ENCODE results near the gene SMTNL2. TPM values are rescaled to one million over a fixed set of nuclear protein-coding genes. Genes with fewer than 3 reads are reported as not detected.
A peak's percentile ranks its signal among the peaks of the same experiment; 100 is the strongest.

Gene SMTNL2
- total and polyA plus RNA-seq, 2 experiments from 2014 or later: 41.5 to 106 TPM

DNA sequence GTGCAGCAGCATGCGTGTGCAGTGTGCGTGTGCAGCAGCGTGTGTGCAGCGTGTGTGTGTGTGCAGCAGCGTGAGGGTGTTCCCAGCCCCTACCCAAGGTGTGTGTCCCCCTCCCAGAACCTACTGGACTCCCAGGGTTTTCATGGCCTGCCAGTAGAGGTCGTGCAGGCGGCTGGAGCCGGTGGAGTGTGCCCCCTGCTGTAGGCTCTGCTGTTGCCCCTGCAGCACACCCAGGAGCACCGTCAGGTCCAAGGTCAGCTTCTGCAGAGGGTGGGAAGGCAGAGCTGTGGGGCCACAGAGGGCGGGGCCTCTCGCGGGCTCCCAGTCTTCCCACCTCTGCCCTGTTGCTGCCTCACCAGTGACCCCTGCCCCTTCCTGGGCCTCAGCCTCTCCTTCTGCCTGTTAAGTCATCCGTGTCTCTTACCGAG is 44.1 kb upstream of the SMTNL2 start:
- no peak overlapping the region for H3K4me3 ChIP-seq
- DNase-seq (ENCODE audit: low spot score): no peak
- 81% methylated on average over 14 of the region's 14 CpGs for WGBS (ENCODE audit: low lambda C conversion rate, missing lambda C conversion rate)
- no peaks in the 10 kb centered on the region for H3K79me2 ChIP-seq
- H3K36me3 ChIP-seq (replicated peaks; ENCODE audit: insufficient read depth, low read depth): no peaks in the 10 kb centered on the region
- H2AFZ ChIP-seq: no peak overlapping the region
- H3K27ac ChIP-seq: no peak overlapping the region
- no peaks in the 10 kb centered on the region for H4K20me1 ChIP-seq (ENCODE audit: insufficient read depth, poor library complexity, severe bottlenecking)
- no peaks in the 10 kb centered on the region for H3K9me2 ChIP-seq (replicated peaks; ENCODE audit: insufficient read depth)
- no peaks in the 10 kb centered on the region for H3K9me3 ChIP-seq (ENCODE audit: low read depth)
- peaks cover 10% of the 10 kb centered on the region for H3K4me1 ChIP-seq (ENCODE audit: insufficient read depth)
- TF ChIP-seq CTCF (IDR thresholded peaks at IDR 0.05; ENCODE audit: poor library complexity): peak; percentile 20
- TF ChIP-seq EZH2 (IDR thresholded peaks at IDR 0.05; ENCODE audit: borderline replicate concordance): no peak
- no peak overlapping the region for H3K4me2 ChIP-seq
- no peaks in the 10 kb centered on the region for H3K27me3 ChIP-seq

DNA sequence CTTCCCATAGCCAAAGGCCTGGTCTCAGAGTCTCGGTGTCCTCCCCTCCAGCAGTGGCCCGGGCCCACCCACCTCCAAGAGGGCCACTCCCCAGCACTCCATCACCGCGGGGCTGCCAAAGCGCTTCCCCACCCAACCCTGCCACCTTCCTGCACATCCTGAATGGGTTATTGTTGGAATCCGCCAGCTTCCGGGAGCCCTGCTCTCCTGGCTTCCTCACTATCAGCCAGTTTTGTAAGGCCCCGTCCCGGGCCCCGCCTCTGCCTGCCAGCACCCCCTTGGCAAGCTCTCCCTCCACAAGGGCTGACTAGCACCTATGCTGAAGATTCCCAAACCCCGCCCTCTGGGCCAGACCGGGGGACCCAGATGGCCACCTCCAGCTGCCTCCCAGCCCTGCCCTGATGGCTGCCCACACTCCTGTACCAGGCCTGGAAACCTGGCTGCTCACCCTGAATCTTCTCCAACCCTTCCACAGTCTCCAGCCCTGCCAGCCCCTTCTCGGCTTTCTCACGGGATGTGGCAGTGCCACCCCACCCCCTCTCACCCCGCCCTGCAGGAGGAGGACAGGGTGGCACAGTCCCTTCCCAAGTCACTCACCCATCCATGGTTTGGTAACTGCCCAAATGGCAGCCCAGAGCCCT is 43.5 kb upstream of the SMTNL2 start:
- H4K20me1 ChIP-seq (ENCODE audit: insufficient read depth, poor library complexity, severe bottlenecking): no peaks in the 10 kb centered on the region
- no peaks in the 10 kb centered on the region for H3K9me3 ChIP-seq (ENCODE audit: low read depth)
- WGBS (ENCODE audit: low lambda C conversion rate, missing lambda C conversion rate): 98% methylated on average over 12 of the region's 15 CpGs
- no peak for DNase-seq (ENCODE audit: low spot score)
- H3K4me3 ChIP-seq: no peak overlapping the region
- H3K36me3 ChIP-seq (replicated peaks; ENCODE audit: insufficient read depth, low read depth): no peaks in the 10 kb centered on the region
- H3K27ac ChIP-seq: no peak overlapping the region
- H3K9me2 ChIP-seq (replicated peaks; ENCODE audit: insufficient read depth): no peaks in the 10 kb centered on the region
- H3K4me1 ChIP-seq (ENCODE audit: insufficient read depth): peaks cover 10% of the 10 kb centered on the region
- H3K79me2 ChIP-seq: no peaks in the 10 kb centered on the region
- H3K4me2 ChIP-seq: no peak overlapping the region
- H2AFZ ChIP-seq: no peak overlapping the region
- no peaks in the 10 kb centered on the region for H3K27me3 ChIP-seq
- no peak for TF ChIP-seq CTCF (IDR thresholded peaks at IDR 0.05; ENCODE audit: poor library complexity)
- TF ChIP-seq EZH2phosphoT487 (IDR thresholded peaks at IDR 0.05; ENCODE audit: low read depth, severe bottlenecking, unreplicated experiment): no peak
- TF ChIP-seq EZH2 (IDR thresholded peaks at IDR 0.05; ENCODE audit: borderline replicate concordance): no peak

GRCh38 chr17:4541328-4542002 is 42.9 kb upstream of the SMTNL2 start:
- no peak overlapping the region for H3K27ac ChIP-seq
- TF ChIP-seq EZH2 (IDR thresholded peaks at IDR 0.05; ENCODE audit: borderline replicate concordance) (no peak), EZH2phosphoT487 (IDR thresholded peaks at IDR 0.05; ENCODE audit: low read depth, severe bottlenecking, unreplicated experiment) (no peak), CTCF (IDR thresholded peaks at IDR 0.05; ENCODE audit: poor library complexity) (no peak)
- H3K4me1 ChIP-seq (ENCODE audit: insufficient read depth): peaks cover 3% of the 10 kb centered on the region
- no peaks in the 10 kb centered on the region for H3K27me3 ChIP-seq
- no peaks in the 10 kb centered on the region for H3K36me3 ChIP-seq (replicated peaks; ENCODE audit: insufficient read depth, low read depth)
- no peak overlapping the region for H3K4me2 ChIP-seq
- no peak overlapping the region for H3K4me3 ChIP-seq
- no peak for DNase-seq (ENCODE audit: low spot score)
- H2AFZ ChIP-seq: no peak overlapping the region
- H4K20me1 ChIP-seq (ENCODE audit: insufficient read depth, poor library complexity, severe bottlenecking): no peaks in the 10 kb centered on the region
- H3K79me2 ChIP-seq: no peaks in the 10 kb centered on the region
- H3K9me2 ChIP-seq (replicated peaks; ENCODE audit: insufficient read depth): no peaks in the 10 kb centered on the region
- WGBS (ENCODE audit: low lambda C conversion rate, missing lambda C conversion rate): 94% methylated on average over 29 of the region's 29 CpGs
- H3K9me3 ChIP-seq (ENCODE audit: low read depth): no peaks in the 10 kb centered on the region
